VCaP (cell line): ENCODE data around the gene CHURC1.

ENCODE experiments used
- H3K27ac ChIP-seq: fragments of 450-650 bp; 2 replicates; pipeline ENCODE4 v1.5.1; 2017
- TF ChIP-seq, protein P1 (sequence below): fragments of 450-650 bp; conservative IDR thresholded peaks from 2 replicates; pipeline ENCODE4 v1.5.1; 2017; ENCODE audit warnings: mild to moderate bottlenecking, moderate library complexity

The CHURC1 gene

DNA sequence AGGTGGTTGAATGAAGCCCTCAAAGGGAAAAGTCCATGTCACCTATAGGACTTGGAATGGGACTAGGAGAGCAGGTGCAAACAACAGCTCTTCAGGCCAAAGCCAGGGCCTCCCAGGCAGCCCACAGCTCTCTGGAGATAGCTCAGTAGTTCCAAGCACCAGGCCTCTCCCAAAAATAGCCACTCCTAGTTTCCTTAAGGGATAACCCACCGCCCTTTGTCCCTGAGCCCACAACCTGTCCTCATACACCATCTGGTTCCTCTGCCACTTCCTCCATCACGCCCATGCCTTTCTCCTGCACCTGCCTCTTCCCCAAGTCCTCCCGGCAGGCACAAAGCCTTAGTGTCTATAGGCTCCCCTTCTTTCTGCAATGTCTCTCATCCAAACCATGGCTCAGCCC, 55.8 kb downstream of the CHURC1 start:
- TF ChIP-seq, protein P1, sequence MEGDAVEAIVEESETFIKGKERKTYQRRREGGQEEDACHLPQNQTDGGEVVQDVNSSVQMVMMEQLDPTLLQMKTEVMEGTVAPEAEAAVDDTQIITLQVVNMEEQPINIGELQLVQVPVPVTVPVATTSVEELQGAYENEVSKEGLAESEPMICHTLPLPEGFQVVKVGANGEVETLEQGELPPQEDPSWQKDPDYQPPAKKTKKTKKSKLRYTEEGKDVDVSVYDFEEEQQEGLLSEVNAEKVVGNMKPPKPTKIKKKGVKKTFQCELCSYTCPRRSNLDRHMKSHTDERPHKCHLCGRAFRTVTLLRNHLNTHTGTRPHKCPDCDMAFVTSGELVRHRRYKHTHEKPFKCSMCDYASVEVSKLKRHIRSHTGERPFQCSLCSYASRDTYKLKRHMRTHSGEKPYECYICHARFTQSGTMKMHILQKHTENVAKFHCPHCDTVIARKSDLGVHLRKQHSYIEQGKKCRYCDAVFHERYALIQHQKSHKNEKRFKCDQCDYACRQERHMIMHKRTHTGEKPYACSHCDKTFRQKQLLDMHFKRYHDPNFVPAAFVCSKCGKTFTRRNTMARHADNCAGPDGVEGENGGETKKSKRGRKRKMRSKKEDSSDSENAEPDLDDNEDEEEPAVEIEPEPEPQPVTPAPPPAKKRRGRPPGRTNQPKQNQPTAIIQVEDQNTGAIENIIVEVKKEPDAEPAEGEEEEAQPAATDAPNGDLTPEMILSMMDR = no peak
- no peak overlapping the region for H3K27ac ChIP-seq

DNA sequence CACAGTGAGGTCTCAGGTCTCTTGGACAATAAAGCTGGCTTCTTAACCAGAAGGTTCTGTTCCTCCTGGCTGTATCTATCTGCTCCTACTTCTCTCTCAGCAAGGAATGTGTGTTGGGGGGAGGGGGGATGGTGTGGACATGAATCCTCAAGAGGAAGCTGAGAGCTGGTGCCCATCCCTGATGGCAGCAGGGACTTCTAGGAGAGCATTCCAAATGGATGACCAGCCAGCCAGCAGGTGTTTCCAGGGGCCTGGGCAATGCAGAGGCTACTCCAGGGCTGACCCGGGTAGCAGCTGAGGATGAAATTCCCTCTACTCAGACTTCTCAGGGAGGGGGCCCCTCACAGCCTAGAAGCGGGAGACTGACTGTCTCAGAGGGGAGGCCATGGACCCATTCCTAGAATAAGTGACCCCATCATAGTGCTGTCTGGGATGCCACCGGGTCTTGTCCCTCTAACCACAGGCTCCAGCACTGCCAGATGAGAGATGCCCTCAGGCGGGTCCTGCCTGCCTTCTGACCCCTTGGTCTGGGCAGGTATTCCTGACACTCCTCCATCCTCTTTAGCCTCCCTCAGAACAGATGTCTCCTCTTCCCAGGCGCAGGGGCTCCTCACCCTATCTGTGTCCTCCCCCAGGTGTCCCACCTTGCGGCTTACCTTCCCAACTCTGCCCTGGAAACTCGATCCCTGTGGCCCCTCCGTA, 56.7 kb downstream of the CHURC1 start:
- no peak overlapping the region; the same call in 1 of the 2 replicates for H3K27ac ChIP-seq
- TF ChIP-seq, protein P1 = no peak

DNA sequence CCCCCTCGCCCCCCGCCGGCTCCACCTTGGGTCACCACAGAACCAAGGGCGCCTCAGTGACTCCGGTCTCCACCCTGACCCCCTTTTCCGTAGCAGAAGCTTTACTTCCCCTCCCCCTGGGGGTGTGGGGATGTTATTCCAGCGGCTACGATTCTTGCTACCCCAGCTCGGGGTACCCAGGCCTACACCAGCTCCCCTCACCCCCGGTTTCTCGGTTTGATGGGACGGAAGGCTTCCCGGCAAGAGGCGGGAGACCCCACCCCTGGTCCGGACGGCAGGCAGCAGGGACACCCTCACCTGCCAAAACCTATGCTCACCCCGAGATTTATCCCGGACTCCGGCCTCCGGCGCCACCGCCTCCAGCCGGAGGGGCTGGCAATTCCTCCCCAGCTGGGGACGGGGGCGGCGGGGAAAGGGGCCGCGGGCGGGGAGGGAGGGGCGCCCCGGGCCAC, 57.3 kb downstream of the CHURC1 start:
- H3K27ac ChIP-seq = peak overlapping the region; percentile 70; the same call in 1 of the 2 replicates
- TF ChIP-seq, protein P1 = no peak

DNA sequence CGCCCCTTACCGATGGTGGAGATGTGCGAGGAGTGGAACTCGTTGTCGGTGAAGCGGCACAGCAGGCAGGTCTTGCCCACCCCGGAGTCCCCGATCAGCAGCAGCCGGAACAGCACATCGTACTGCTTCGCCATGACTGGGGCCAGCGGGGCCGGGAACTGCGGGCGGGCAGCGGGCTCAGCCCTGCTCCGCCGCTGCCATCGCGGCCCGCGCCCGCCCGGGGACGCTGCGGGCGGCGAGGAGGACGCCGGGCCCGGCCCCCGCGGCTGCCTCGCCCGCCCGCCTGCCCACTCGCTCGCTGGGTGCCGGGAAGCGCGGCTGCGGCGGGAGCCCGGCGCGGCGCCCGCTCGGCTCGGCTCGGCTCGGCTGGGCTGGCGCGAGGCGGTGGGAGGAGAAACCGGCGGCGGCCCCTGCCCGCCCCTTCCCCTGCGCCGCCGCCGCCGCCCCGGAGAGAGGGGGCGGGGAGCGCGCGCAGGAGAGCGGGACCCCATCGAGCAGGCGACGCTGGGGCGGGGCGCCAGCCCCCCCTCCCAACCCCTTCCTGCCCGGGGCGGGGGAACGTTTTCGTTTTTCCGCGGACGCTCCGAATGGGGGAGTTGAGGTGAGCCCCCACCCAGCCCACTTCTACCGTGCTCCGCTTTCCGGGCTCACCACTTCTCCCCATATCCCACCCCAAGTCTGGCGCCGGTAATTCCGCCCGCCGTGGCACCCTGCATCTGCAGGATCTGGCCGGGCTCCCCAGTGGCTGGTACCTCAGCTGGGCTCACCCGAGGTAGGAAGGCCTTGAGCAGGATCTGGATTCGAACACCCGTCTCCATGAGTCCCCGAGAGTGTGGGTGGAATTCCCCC, 57.9 kb downstream of the CHURC1 start, which contains the start of gene RAB15:
Gene RAB15, minus strand, starts transcription at position 394 of the 849 bp plus-strand sequence. Its CDS starts 260 bp downstream, at position 134.
- H3K27ac ChIP-seq = peak within 1 kb of the TSS; percentile 70; the same call in 1 of the 2 replicates
- TF ChIP-seq, protein P1 = no peak; the same call in 1 of the 2 replicates

DNA sequence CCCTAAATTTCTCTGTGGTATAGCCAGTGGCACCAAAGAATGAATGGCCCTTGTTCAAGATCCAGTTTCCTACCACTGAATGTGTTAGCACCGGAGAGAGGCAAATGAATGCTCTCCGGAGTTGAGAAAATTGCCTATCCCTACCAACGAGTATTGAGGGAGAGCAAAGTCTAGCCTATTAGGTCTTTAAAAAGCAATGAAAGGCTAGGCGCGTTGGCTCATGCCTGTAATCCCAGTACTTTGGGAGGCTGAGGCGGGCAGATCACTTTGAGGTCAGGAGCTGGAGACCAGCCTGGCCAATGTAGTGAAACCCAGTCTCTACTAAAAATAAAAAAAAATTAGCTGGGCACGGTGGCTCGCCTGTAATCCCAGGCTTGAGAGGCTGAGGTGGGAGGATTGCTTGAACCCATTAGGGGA, 58.8 kb downstream of the CHURC1 start:
- TF ChIP-seq, protein P1 = no peak
- H3K27ac ChIP-seq = no peak overlapping the region

DNA sequence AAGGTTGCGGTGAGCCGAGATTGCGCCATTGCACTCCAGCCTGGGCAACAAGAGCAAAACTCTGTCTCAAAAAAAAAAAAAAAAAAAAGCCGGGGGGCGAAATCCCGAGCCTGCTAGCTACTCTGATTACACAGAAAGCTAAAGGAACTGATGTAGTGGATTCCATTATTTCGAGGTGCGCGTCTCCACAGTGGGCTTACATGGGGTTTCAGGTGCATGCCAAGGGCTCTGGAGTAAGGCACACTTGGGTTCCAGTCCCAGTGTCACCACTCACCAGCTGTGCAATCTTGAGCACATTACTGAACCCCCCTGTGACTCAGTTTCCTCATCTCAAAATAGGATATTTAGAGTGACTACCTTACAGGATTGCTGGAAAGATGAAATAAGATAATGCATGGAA, 59.6 kb downstream of the CHURC1 start:
- TF ChIP-seq, protein P1 = no peak
- no peak overlapping the region for H3K27ac ChIP-seq

DNA sequence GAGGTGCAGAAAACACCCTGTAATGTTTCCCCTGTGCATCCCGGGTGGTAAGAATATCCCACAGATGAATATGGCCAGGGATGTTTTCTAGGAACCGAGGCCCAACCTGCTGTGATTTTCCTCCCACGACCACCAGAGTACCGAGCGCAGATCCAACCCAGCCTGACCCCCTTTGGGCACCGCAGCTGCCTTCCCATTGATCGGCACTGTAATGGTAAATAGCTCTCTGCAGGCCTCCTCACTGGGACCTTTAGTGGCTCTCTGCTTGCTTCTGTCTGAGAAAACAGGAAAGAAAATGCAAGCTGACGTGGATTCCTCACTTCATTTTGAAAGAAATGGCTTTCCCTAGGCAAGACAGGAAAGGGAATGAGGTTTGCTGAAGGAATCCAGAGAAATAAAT, 60.3 kb downstream of the CHURC1 start:
- TF ChIP-seq, protein P1 = no peak

More for the DNA sequence above, 60.3 kb downstream of the CHURC1 start:
- no peak overlapping the region for H3K27ac ChIP-seq
